ENCODE data around the gene CPOX.

GRCh38 chr3:98558100-98558827, 35.1 kb downstream of the CPOX start:
- TF ChIP-seq, protein P1, sequence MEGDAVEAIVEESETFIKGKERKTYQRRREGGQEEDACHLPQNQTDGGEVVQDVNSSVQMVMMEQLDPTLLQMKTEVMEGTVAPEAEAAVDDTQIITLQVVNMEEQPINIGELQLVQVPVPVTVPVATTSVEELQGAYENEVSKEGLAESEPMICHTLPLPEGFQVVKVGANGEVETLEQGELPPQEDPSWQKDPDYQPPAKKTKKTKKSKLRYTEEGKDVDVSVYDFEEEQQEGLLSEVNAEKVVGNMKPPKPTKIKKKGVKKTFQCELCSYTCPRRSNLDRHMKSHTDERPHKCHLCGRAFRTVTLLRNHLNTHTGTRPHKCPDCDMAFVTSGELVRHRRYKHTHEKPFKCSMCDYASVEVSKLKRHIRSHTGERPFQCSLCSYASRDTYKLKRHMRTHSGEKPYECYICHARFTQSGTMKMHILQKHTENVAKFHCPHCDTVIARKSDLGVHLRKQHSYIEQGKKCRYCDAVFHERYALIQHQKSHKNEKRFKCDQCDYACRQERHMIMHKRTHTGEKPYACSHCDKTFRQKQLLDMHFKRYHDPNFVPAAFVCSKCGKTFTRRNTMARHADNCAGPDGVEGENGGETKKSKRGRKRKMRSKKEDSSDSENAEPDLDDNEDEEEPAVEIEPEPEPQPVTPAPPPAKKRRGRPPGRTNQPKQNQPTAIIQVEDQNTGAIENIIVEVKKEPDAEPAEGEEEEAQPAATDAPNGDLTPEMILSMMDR (IDR thresholded peaks at IDR 0.05), result no peak
- TF ChIP-seq POLR2A (IDR thresholded peaks at IDR 0.05), result no peak
